ENCODE measurements around the gene MEMO1.
A peak's percentile ranks its signal among the peaks of the same experiment; 100 is the strongest.

MEMO1 gene

GRCh38 chr2:31896293-31896692 lies 114.5 kb downstream of the MEMO1 start:
- H3K4me3 ChIP-seq (ENCODE audit: low read depth, low read length) = no peak overlapping the region
- TF ChIP-seq CTCF (IDR thresholded peaks at IDR 0.05; ENCODE audit: borderline replicate concordance, insufficient read depth, low read depth, low read length) = no peak

- no peak overlapping the region for H3K4me3 ChIP-seq (ENCODE audit: low read depth, low read length)
- TF ChIP-seq CTCF (IDR thresholded peaks at IDR 0.05; ENCODE audit: borderline replicate concordance, insufficient read depth, low read depth, low read length) = no peak
These were observed 116.2 kb downstream of the MEMO1 start for GRCh38 chr2:31894656-31895055.

GRCh38 chr2:31893094-31893493 lies 117.7 kb downstream of the MEMO1 start:
- no peak overlapping the region for H3K4me3 ChIP-seq (ENCODE audit: low read depth, low read length)
- TF ChIP-seq CTCF (IDR thresholded peaks at IDR 0.05; ENCODE audit: borderline replicate concordance, insufficient read depth, low read depth, low read length) = no peak

GRCh38 chr2:31889044-31889443 lies 121.8 kb downstream of the MEMO1 start:
- no peak overlapping the region for H3K4me3 ChIP-seq (ENCODE audit: low read depth, low read length)
- TF ChIP-seq CTCF (IDR thresholded peaks at IDR 0.05; ENCODE audit: borderline replicate concordance, insufficient read depth, low read depth, low read length) = no peak

- TF ChIP-seq CTCF (IDR thresholded peaks at IDR 0.05; ENCODE audit: borderline replicate concordance, insufficient read depth, low read depth, low read length) = no peak
- no peak overlapping the region for H3K4me3 ChIP-seq (ENCODE audit: low read depth, low read length)
These were observed 122.3 kb downstream of the MEMO1 start for GRCh38 chr2:31888550-31888949.

- no peak overlapping the region for H3K4me3 ChIP-seq (ENCODE audit: low read depth, low read length)
- TF ChIP-seq CTCF (IDR thresholded peaks at IDR 0.05; ENCODE audit: borderline replicate concordance, insufficient read depth, low read depth, low read length) = peak; percentile 45; the same call in 1 of the 2 replicates
These were observed 124.1 kb downstream of the MEMO1 start for GRCh38 chr2:31886700-31887099.

GRCh38 chr2:31877008-31877407 lies 133.8 kb downstream of the MEMO1 start:
- no peak overlapping the region for H3K4me3 ChIP-seq (ENCODE audit: low read depth, low read length)
- no peak for TF ChIP-seq CTCF (IDR thresholded peaks at IDR 0.05; ENCODE audit: borderline replicate concordance, insufficient read depth, low read depth, low read length)
